Naive thymus-derived CD4-positive, alpha-beta T cell (primary cell): ENCODE data around the gene YY1AP1. TPM values are rescaled to one million over a fixed set of nuclear protein-coding genes. Genes with fewer than 3 reads are reported as not detected.
"Not testable (repeated sequence)": the region's sequence is repeated elsewhere in the genome, so short reads cannot be mapped to it uniquely, and the experiment has no call there.

Experiments used
- ATAC-seq: fragments of 150-1000 bp; cut with Tn5 transposase; 2 replicates; pipeline ENCODE4 v1.10.0; 2021; ENCODE audit warnings: mild to moderate bottlenecking, moderate library complexity
- CTCF ChIA-PET: fragments of 350-600 bp; sonication (Branson Sonifier 250); formaldehyde crosslinking; loops from one replicate; lab custom pipeline; 2021; ENCODE audit warnings: antibody characterized with exemption; lab: Charles Lee
- POLR2A ChIA-PET: fragments of 350-600 bp; sonication (Branson Sonifier 250); formaldehyde crosslinking; loops from one replicate; lab custom pipeline; 2021; ENCODE audit warnings: antibody characterized with exemption, inconsistent platforms; lab: Charles Lee
- DNase-seq, 9 donors: peaks; one replicate each; pipeline versions ENCODE4 v3.0.0 to v3.0.0-alpha.2; 2020 to 2022; ENCODE audit warnings: mixed read lengths in 1 of 9
- H3K27ac ChIP-seq: one replicate; pipeline ENCODE4 v1.7.0; 2013; ENCODE audit warnings: mild to moderate bottlenecking, low read depth, low read length, moderate library complexity
- H3K27me3 ChIP-seq, 2 donors: one replicate each; pipeline ENCODE4 v1.7.0; 2013; ENCODE audit warnings: low read length in 2 of 2, mild to moderate bottlenecking in 2 of 2, moderate library complexity in 2 of 2; ENCODE audit not compliant: control insufficient read depth in 2 of 2, insufficient read depth in 2 of 2
- H3K36me3 ChIP-seq, 3 experiments: 1 replicate in 2 of 3; 2 replicates in 1 of 3; pipeline ENCODE4 v1.7.0; 2013; ENCODE audit warnings: low read length in 3 of 3, mild to moderate bottlenecking in 3 of 3, moderate library complexity in 1 of 3; ENCODE audit not compliant: insufficient read depth in 3 of 3, control insufficient read depth in 2 of 3
- H3K4me1 ChIP-seq, 2 donors: one replicate each; pipeline ENCODE4 v1.7.0; 2013; ENCODE audit warnings: low read length in 2 of 2, mild to moderate bottlenecking in 2 of 2, moderate library complexity in 1 of 2; ENCODE audit not compliant: control insufficient read depth in 2 of 2, insufficient read depth in 2 of 2
- H3K4me3 ChIP-seq: 2 replicates; pipeline ENCODE4 v1.7.0; 2013; ENCODE audit warnings: mild to moderate bottlenecking, low read length
- H3K9me3 ChIP-seq, 3 experiments: 1 replicate in 2 of 3; 2 replicates in 1 of 3; pipeline ENCODE4 v1.7.0; 2013; ENCODE audit warnings: low read length in 3 of 3; ENCODE audit not compliant: control insufficient read depth in 2 of 3
- H3K27ac Mint-ChIP-seq, 9 donors: one replicate each; pipeline ENCODE4 v1.8.0; 2020 to 2022; ENCODE audit warnings: mixed read lengths in 9 of 9, mild to moderate bottlenecking in 8 of 9, moderate library complexity in 5 of 9, inconsistent platforms in 2 of 9
- H3K27me3 Mint-ChIP-seq, 5 donors: one replicate each; pipeline ENCODE4 v1.8.0; 2021 to 2022; ENCODE audit warnings: mixed read lengths in 5 of 5, mild to moderate bottlenecking in 1 of 5
- H3K36me3 Mint-ChIP-seq, 5 donors: one replicate each; pipeline ENCODE4 v1.8.0; 2020 to 2022; ENCODE audit warnings: mixed read lengths in 5 of 5, mild to moderate bottlenecking in 3 of 5, inconsistent platforms in 1 of 5
- H3K4me1 Mint-ChIP-seq, 7 donors: one replicate each; pipeline ENCODE4 v1.8.0; 2020 to 2022; ENCODE audit warnings: mixed read lengths in 7 of 7, mild to moderate bottlenecking in 3 of 7, inconsistent platforms in 1 of 7
- H3K4me3 Mint-ChIP-seq, 10 donors: one replicate each; pipeline ENCODE4 v1.8.0; 2020 to 2022; ENCODE audit warnings: mild to moderate bottlenecking in 10 of 10, mixed read lengths in 10 of 10, moderate library complexity in 6 of 10, inconsistent platforms in 2 of 10
- H3K9me3 Mint-ChIP-seq, 11 donors: one replicate each; pipeline ENCODE4 v1.8.0; 2020 to 2022; ENCODE audit warnings: mixed read lengths in 11 of 11, mild to moderate bottlenecking in 4 of 11, inconsistent platforms in 1 of 11, moderate library complexity in 1 of 11
- intact Hi-C, 2 donors: fragments of 100-400 bp; cut with micrococcal nuclease; formaldehyde crosslinking; loops; one replicate each; pipeline ENCODE4 v1.15.1; 2023
- polyA plus RNA-seq, 2 donors: library from polyadenylated mRNA; unstranded; fragments of 300-500 nt; fragmentation: Illumina TruSeq; gene quantifications; one replicate each; pipeline ENCODE4 v1.2.3, GENCODE V29; 2021
- total RNA-seq, 6 experiments: library from RNA in 5 of 6; stranded (reverse) in 5 of 6; gene quantifications; 1 replicate in 5 of 6; 2 replicates in 1 of 6; pipeline ENCODE4 v1.2.3 and lab custom pipeline; 2021 to 2026

Gene YY1AP1
- total and polyA plus RNA-seq, 7 experiments from 2014 or later = 37.4 to 130 (median 82.8) TPM

- intact Hi-C loops = no loop called here
- no peaks in the 10 kb centered on the region for H3K27me3 ChIP-seq
- no peaks in the 10 kb centered on the region for H3K4me1 ChIP-seq
- no peak for ATAC-seq
- H3K4me3 Mint-ChIP-seq = no peak overlapping the region
- no peak for DNase-seq
- peak overlapping the region in 2 of 9 donors; percentile 4 to 10 for H3K27ac Mint-ChIP-seq
- H3K27me3 Mint-ChIP-seq = no peaks in the 10 kb centered on the region
- H3K4me1 Mint-ChIP-seq = peaks cover 10 to 24% (median 14%) of the 10 kb centered on the region in 7 donors
- CTCF ChIA-PET = no interaction called here
- no peak overlapping the region for H3K27ac ChIP-seq
- peaks cover 0 to 13% (median 4%) of the 10 kb centered on the region in 5 donors for H3K36me3 Mint-ChIP-seq
- POLR2A ChIA-PET = interaction anchor here (0.6 to 0.7 kb wide), 2 partner anchors 128 to 1059 kb away, joined by 3 to 5 read pairs; no protein-coding TSS in a partner anchor
- peaks cover 0 to 17% (median 0%) of the 10 kb centered on the region in 3 experiments for H3K36me3 ChIP-seq
- H3K4me3 ChIP-seq = no peak overlapping the region
- H3K9me3 Mint-ChIP-seq = peaks cover 0 to 2% (median 0%) of the 10 kb centered on the region in 11 donors
- H3K9me3 ChIP-seq = no peaks in the 10 kb centered on the region
Observed at GRCh38 chr1:155709391-155709790, 20.8 kb upstream of the YY1AP1 start.

GRCh38 chr1:155706139-155706538 lies 17.6 kb upstream of the YY1AP1 start:
- Histone ChIP-seq H3K4me3 (no peak overlapping the region), H3K4me1 (no peaks in the 10 kb centered on the region), H3K27me3 (no peaks in the 10 kb centered on the region), H3K36me3 (peaks cover 0 to 5% (median 0%) of the 10 kb centered on the region in 3 experiments), H3K27ac (no peak overlapping the region), H3K9me3 (no peaks in the 10 kb centered on the region)
- no peak for ATAC-seq
- peaks cover 5 to 34% (median 26%) of the 10 kb centered on the region in 7 donors for H3K4me1 Mint-ChIP-seq
- peaks cover 0 to 2% (median 0%) of the 10 kb centered on the region in 11 donors for H3K9me3 Mint-ChIP-seq
- intact Hi-C loops = no loop called here
- POLR2A ChIA-PET = no interaction called here
- no peaks in the 10 kb centered on the region for H3K27me3 Mint-ChIP-seq
- DNase-seq = no peak
- H3K36me3 Mint-ChIP-seq = peaks cover 0 to 10% (median 4%) of the 10 kb centered on the region in 5 donors
- peak overlapping the region in 2 of 9 donors; percentile 28 to 56 for H3K27ac Mint-ChIP-seq
- no peak overlapping the region for H3K4me3 Mint-ChIP-seq
- CTCF ChIA-PET = interaction anchor here (0.6 kb wide), 1 partner anchor 206 kb away, joined by 3 read pairs; no protein-coding TSS in a partner anchor

- H3K4me1 Mint-ChIP-seq = peaks cover 11 to 41% (median 32%) of the 10 kb centered on the region in 7 donors
- H3K36me3 ChIP-seq, H3K4me3 Mint-ChIP-seq, H3K27me3 Mint-ChIP-seq, H3K27me3 ChIP-seq, POLR2A ChIA-PET, ATAC-seq, H3K4me3 ChIP-seq, DNase-seq, H3K9me3 ChIP-seq, H3K4me1 ChIP-seq, intact Hi-C loops, H3K9me3 Mint-ChIP-seq, H3K27ac ChIP-seq, CTCF ChIA-PET, H3K36me3 Mint-ChIP-seq: not testable (repeated sequence)
- peak overlapping the region in 2 of 9 donors; percentile 5 to 54 for H3K27ac Mint-ChIP-seq
Observed at GRCh38 chr1:155704414-155704813, 15.8 kb upstream of the YY1AP1 start.

DNA sequence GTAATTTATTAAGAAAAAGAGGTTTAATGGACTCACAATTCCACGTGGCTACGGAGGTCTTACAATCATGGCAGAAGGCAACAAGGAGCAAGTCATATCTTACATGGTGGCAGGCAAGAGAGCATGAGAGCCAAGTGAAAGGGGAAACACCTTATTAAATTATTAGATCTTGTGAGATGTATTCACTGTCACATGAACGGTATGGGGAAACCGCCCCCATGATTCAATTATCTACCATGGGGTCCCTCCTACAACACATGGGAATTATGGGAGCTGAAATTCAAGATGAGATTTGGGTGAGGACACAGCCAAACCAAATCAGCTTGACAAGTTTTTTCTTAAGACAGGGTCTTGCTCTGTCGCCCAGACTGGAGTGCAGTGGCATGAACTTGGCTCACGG lies 14.6 kb upstream of the YY1AP1 start:
- H3K9me3 Mint-ChIP-seq = no peaks in the 10 kb centered on the region
- DNase-seq (no peak), ATAC-seq (no peak)
- no peaks in the 10 kb centered on the region for H3K4me1 ChIP-seq
- H3K4me1 Mint-ChIP-seq = peaks cover 13 to 52% (median 42%) of the 10 kb centered on the region in 7 donors
- no peaks in the 10 kb centered on the region for H3K36me3 ChIP-seq
- peaks cover 0 to 11% (median 4%) of the 10 kb centered on the region in 5 donors for H3K36me3 Mint-ChIP-seq
- intact Hi-C loops = no loop called here
- no peak overlapping the region for H3K4me3 ChIP-seq
- H3K4me3 Mint-ChIP-seq = no peak overlapping the region
- H3K27me3 ChIP-seq = no peaks in the 10 kb centered on the region
- POLR2A ChIA-PET = no interaction called here
- no peaks in the 10 kb centered on the region for H3K9me3 ChIP-seq
- no peak overlapping the region for H3K27ac ChIP-seq
- H3K27ac Mint-ChIP-seq = peak overlapping the region in 1 of 9 donors; percentile 73
- CTCF ChIA-PET = no interaction called here
- H3K27me3 Mint-ChIP-seq = no peaks in the 10 kb centered on the region

DNA sequence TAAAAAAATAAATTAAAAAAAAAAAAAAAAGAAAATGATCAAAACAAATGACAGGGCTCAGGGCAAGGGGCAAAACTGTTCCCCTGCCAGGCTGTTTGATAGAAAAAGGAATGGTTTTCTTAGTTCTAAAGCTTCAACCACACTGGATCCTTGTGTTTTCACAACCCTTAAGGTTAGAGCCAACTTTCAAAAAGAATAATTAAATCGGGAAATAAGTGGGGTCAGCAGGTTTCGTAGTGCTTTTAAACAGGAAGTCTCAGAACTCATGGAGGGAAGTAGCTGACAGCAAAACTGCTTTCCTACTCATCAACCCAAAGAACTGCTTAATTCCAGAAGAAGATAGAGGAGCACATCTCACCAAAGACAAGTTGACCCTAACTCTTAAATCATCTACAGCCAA lies 13.1 kb upstream of the YY1AP1 start:
- Mint-ChIP-seq H3K27ac (peak overlapping the region in 1 of 9 donors; percentile 25), H3K4me1 (peaks cover 16 to 58% (median 48%) of the 10 kb centered on the region in 7 donors), H3K36me3 (peaks cover 0 to 19% (median 9%) of the 10 kb centered on the region in 5 donors)
- H3K9me3 Mint-ChIP-seq, H3K4me3 Mint-ChIP-seq, H3K4me3 ChIP-seq, H3K27ac ChIP-seq, ATAC-seq, POLR2A ChIA-PET, DNase-seq, H3K27me3 ChIP-seq, H3K4me1 ChIP-seq, CTCF ChIA-PET, H3K27me3 Mint-ChIP-seq, intact Hi-C loops, H3K36me3 ChIP-seq, H3K9me3 ChIP-seq: not testable (repeated sequence)

DNA sequence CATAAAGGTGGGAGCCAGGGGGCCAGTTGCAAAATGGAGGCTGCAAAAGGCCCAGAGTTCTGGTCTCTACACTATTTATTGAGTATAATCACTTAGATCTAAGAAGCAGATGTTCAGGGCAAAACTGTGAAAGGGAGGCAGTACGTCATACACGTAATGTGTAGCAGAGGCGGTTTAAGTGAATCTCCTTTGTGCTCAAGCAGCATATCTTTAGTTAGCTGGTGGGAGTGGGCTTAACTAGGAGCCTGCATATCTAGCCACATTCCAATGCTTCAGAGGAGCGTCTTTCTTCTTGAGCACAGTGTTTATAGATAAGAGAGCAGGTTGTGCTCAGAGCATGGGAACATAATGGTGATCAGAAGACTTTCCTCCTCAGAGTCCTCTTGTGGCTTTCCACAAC lies 10.5 kb upstream of the YY1AP1 start:
- H3K27ac ChIP-seq, H3K9me3 Mint-ChIP-seq, CTCF ChIA-PET, DNase-seq, H3K4me3 ChIP-seq, H3K4me1 ChIP-seq, H3K9me3 ChIP-seq, intact Hi-C loops, H3K4me3 Mint-ChIP-seq, H3K27me3 Mint-ChIP-seq, POLR2A ChIA-PET, H3K27ac Mint-ChIP-seq, H3K27me3 ChIP-seq, H3K36me3 ChIP-seq, ATAC-seq: not testable (repeated sequence)
- Mint-ChIP-seq H3K36me3 (peaks cover 0 to 31% (median 11%) of the 10 kb centered on the region in 5 donors), H3K4me1 (peaks cover 33 to 74% (median 65%) of the 10 kb centered on the region in 7 donors)

- peak overlapping the region in 1 of 10 donors; percentile 34 for H3K4me3 Mint-ChIP-seq
- no peaks in the 10 kb centered on the region for H3K27me3 ChIP-seq
Observed at GRCh38 chr1:155698382-155699038, 9.9 kb upstream of the YY1AP1 start.

More at GRCh38 chr1:155698382-155699038, 9.9 kb upstream of the YY1AP1 start:
- POLR2A ChIA-PET = no interaction called here
- Mint-ChIP-seq H3K4me1 (peaks cover 33 to 76% (median 66%) of the 10 kb centered on the region in 7 donors), H3K27ac (no peak overlapping the region), H3K9me3 (no peaks in the 10 kb centered on the region), H3K27me3 (no peaks in the 10 kb centered on the region), H3K36me3 (peaks cover 0 to 33% (median 11%) of the 10 kb centered on the region in 5 donors)
- CTCF ChIA-PET = no interaction called here
- no peak for ATAC-seq
- no peak overlapping the region for H3K27ac ChIP-seq
- H3K9me3 ChIP-seq = no peaks in the 10 kb centered on the region
- intact Hi-C loops = no loop called here
- no peak overlapping the region for H3K4me3 ChIP-seq
- no peaks in the 10 kb centered on the region for H3K36me3 ChIP-seq
- DNase-seq = no peak
- H3K4me1 ChIP-seq = peaks cover 4 to 5% of the 10 kb centered on the region in 2 donors
